Measurements from ENCODE around the gene TRIML1.

The TRIML1 gene

DNA sequence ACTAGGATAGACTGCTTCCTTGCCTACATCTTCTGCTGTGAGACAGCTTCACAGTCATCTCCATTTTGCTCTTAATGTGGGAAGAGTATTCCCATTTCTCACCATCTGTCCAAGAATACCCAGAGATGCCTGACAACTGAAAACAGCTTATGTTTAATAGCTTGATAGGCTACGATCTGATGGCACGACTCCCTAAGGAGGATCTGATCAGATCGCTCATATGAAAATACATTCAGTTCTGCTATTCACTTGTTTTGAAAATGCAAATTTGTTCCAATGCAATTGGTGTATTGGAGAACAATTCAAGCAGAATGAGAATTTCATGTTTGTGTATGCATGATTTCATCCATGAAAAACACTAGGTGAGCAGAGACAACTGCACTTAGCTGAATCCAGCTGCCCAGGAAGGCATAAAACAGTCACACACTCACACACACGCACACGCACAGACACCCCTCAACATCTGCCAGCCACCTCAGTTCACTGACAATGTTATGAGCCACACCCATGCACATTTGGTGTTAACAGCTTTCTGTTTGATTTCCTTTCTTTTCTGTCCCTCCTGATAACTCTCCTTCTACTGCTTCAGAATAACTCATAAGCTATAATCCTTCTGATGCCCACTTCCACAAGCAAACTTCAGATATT lies 29.6 kb downstream of the TRIML1 start:
- ATAC-seq (ENCODE audit: insufficient read depth, low read depth) (no peak), DNase-seq (no peak)
- Histone ChIP-seq H3K4me2 (ENCODE audit: insufficient read depth, low read length) (no peak overlapping the region), H4K20me1 (ENCODE audit: insufficient read depth, low read length) (no peaks in the 10 kb centered on the region), H3K27me3 (ENCODE audit: insufficient read depth, low read length, poor library complexity) (no peaks in the 10 kb centered on the region), H3K9ac (ENCODE audit: low read depth, low read length) (no peak overlapping the region), H3K4me3 (ENCODE audit: low read depth in 1 of 2, low read length in 2 of 2) (no peak overlapping the region), H3K27ac (ENCODE audit: low read length) (no peak overlapping the region), H3K4me1 (ENCODE audit: insufficient read depth, low read length) (no peaks in the 10 kb centered on the region), H3K79me2 (ENCODE audit: insufficient read depth, low read length) (no peaks in the 10 kb centered on the region), H3K36me3 (ENCODE audit: insufficient read depth, low read length) (no peaks in the 10 kb centered on the region), H2AFZ (ENCODE audit: low read depth, low read length) (no peak overlapping the region), H3K9me3 (ENCODE audit: insufficient read depth, low read length, severe bottlenecking) (no peaks in the 10 kb centered on the region)
- no peak for TF ChIP-seq EZH2 (IDR thresholded peaks at IDR 0.05; ENCODE audit: borderline replicate concordance, low read depth, low read length, severe bottlenecking)
- TF ChIP-seq, protein P1, sequence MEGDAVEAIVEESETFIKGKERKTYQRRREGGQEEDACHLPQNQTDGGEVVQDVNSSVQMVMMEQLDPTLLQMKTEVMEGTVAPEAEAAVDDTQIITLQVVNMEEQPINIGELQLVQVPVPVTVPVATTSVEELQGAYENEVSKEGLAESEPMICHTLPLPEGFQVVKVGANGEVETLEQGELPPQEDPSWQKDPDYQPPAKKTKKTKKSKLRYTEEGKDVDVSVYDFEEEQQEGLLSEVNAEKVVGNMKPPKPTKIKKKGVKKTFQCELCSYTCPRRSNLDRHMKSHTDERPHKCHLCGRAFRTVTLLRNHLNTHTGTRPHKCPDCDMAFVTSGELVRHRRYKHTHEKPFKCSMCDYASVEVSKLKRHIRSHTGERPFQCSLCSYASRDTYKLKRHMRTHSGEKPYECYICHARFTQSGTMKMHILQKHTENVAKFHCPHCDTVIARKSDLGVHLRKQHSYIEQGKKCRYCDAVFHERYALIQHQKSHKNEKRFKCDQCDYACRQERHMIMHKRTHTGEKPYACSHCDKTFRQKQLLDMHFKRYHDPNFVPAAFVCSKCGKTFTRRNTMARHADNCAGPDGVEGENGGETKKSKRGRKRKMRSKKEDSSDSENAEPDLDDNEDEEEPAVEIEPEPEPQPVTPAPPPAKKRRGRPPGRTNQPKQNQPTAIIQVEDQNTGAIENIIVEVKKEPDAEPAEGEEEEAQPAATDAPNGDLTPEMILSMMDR (IDR thresholded peaks at IDR 0.05; ENCODE audit: borderline replicate concordance, extremely low read depth, low read length, poor library complexity, severe bottlenecking): no peak

DNA sequence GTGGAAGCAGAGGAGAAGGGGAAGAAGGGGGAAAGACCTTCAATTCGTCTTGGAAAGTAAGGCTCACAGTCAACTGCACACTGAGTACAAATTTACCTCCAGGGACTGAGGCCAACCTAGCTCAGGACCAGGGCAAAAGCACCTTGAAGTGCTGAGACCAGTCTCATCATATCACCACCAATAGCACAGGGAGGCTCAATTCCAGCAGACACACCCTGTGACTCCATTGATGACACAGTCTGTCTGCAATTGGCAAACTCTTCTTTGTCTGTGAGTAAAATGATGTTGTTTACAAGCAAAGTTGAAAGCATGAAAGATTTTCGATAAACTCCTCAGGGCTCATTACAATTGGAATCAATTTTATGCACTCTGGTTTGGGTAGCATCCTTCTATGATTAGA lies 32.3 kb downstream of the TRIML1 start:
- H2AFZ ChIP-seq (ENCODE audit: low read depth, low read length): no peak overlapping the region
- no peaks in the 10 kb centered on the region for H3K9me3 ChIP-seq (ENCODE audit: insufficient read depth, low read length, severe bottlenecking)
- H3K9ac ChIP-seq (ENCODE audit: low read depth, low read length): no peak overlapping the region
- H3K4me2 ChIP-seq (ENCODE audit: insufficient read depth, low read length): no peak overlapping the region
- H3K27ac ChIP-seq (ENCODE audit: low read length): no peak overlapping the region
- H3K4me1 ChIP-seq (ENCODE audit: insufficient read depth, low read length): no peaks in the 10 kb centered on the region
- H3K4me3 ChIP-seq (ENCODE audit: low read depth in 1 of 2, low read length in 2 of 2): no peak overlapping the region
- no peak for ATAC-seq (ENCODE audit: insufficient read depth, low read depth)
- H3K27me3 ChIP-seq (ENCODE audit: insufficient read depth, low read length, poor library complexity): no peaks in the 10 kb centered on the region
- no peak for TF ChIP-seq EZH2 (IDR thresholded peaks at IDR 0.05; ENCODE audit: borderline replicate concordance, low read depth, low read length, severe bottlenecking)
- TF ChIP-seq, protein P1 (IDR thresholded peaks at IDR 0.05; ENCODE audit: borderline replicate concordance, extremely low read depth, low read length, poor library complexity, severe bottlenecking): no peak
- H3K79me2 ChIP-seq (ENCODE audit: insufficient read depth, low read length): no peaks in the 10 kb centered on the region
- no peaks in the 10 kb centered on the region for H3K36me3 ChIP-seq (ENCODE audit: insufficient read depth, low read length)
- no peak for DNase-seq
- no peaks in the 10 kb centered on the region for H4K20me1 ChIP-seq (ENCODE audit: insufficient read depth, low read length)

DNA sequence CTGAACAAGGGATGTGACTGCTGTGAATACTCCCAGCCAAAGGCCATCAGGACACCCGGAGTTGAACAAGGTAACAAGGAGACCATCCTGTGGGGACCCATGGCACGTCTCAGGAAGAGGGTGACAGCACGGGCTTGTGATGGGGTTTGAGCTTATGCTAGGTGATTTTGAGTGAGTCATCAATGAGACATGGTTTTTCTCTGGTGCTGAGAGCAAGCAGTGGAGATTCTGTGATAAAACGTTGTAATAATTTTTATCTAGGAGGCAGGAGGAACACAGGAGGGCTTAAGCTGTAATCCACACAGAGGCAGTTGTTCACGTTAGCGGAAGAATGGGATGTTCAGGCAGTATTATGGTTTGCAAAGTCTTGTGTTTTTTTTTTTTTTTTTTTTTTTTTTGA lies 36.0 kb downstream of the TRIML1 start:
- H4K20me1 ChIP-seq (ENCODE audit: insufficient read depth, low read length): no peaks in the 10 kb centered on the region
- H3K9me3 ChIP-seq (ENCODE audit: insufficient read depth, low read length, severe bottlenecking): peaks cover 9% of the 10 kb centered on the region
- H3K27ac ChIP-seq (ENCODE audit: low read length): no peak overlapping the region
- H3K79me2 ChIP-seq (ENCODE audit: insufficient read depth, low read length): no peaks in the 10 kb centered on the region
- no peak overlapping the region for H3K4me3 ChIP-seq (ENCODE audit: low read depth in 1 of 2, low read length in 2 of 2)
- TF ChIP-seq, protein P1 (IDR thresholded peaks at IDR 0.05; ENCODE audit: borderline replicate concordance, extremely low read depth, low read length, poor library complexity, severe bottlenecking): no peak
- TF ChIP-seq EZH2 (IDR thresholded peaks at IDR 0.05; ENCODE audit: borderline replicate concordance, low read depth, low read length, severe bottlenecking): no peak
- no peaks in the 10 kb centered on the region for H3K27me3 ChIP-seq (ENCODE audit: insufficient read depth, low read length, poor library complexity)
- no peak for DNase-seq
- no peak overlapping the region for H3K9ac ChIP-seq (ENCODE audit: low read depth, low read length)
- H3K4me1 ChIP-seq (ENCODE audit: insufficient read depth, low read length): no peaks in the 10 kb centered on the region
- no peaks in the 10 kb centered on the region for H3K36me3 ChIP-seq (ENCODE audit: insufficient read depth, low read length)
- ATAC-seq (ENCODE audit: insufficient read depth, low read depth): no peak
- no peak overlapping the region for H2AFZ ChIP-seq (ENCODE audit: low read depth, low read length)
- H3K4me2 ChIP-seq (ENCODE audit: insufficient read depth, low read length): no peak overlapping the region

Measured in DND-41 (cell line).